K562 (cell line): Measurements from ENCODE around the gene KHSRP. TPM values are rescaled to one million over a fixed set of nuclear protein-coding genes. Genes with fewer than 3 reads are reported as not detected.

Source experiments
- C11orf30 ChIP-seq: fragments of 450-650 bp; IDR thresholded peaks from 2 replicates; pipeline ENCODE4 v1.6.1; 2016; ENCODE audit warnings: low read depth, mild to moderate bottlenecking
- CBX8 ChIP-seq: fragments of 200-600 bp; sonication (generic); IDR thresholded peaks from 2 replicates; pipeline ENCODE4 v1.6.1; 2012; ENCODE audit warnings: borderline replicate concordance, mixed run types, low read depth, mild to moderate bottlenecking, moderate library complexity, mixed read lengths, low read length, control low read depth, inconsistent platforms; ENCODE audit not compliant: poor library complexity, severe bottlenecking; ENCODE audit errors: extremely low read depth
- DACH1 ChIP-seq: fragments of 450-650 bp; IDR thresholded peaks from 2 replicates; pipeline ENCODE4 v1.6.1; 2018; ENCODE audit not compliant: partially characterized antibody
- FOSL1 ChIP-seq: fragments of 200-800 bp; sonication (Bioruptor generic); conservative IDR thresholded peaks from 2 replicates; pipeline ENCODE4 v1.6.1; 2016; ENCODE audit warnings: missing genetic modification characterization, missing compliant biosample characterization
- FOXK1 ChIP-seq: sonication (generic); formaldehyde crosslinking; IDR thresholded peaks from 2 replicates; pipeline ENCODE4 v1.8.0; 2022; ENCODE audit warnings: missing genetic modification reagents, mild to moderate bottlenecking, borderline replicate concordance
- FOXM1 ChIP-seq, 2 experiments: fragments of 450-650 bp in 1 of 2; sonication (generic) in 1 of 2; formaldehyde crosslinking in 1 of 2; IDR thresholded peaks; 2 replicates each; pipeline versions ENCODE4 v1.6.1 to v1.9.0; 2017 to 2022; ENCODE audit warnings: low read depth in 2 of 2, mild to moderate bottlenecking in 2 of 2, missing genetic modification reagents in 1 of 2, moderate library complexity in 1 of 2
- GATAD2B ChIP-seq: fragments of 450-650 bp; IDR thresholded peaks from 2 replicates; pipeline ENCODE4 v1.6.1; 2017; ENCODE audit warnings: mild to moderate bottlenecking, borderline replicate concordance
- MCM3 ChIP-seq: fragments of 450-650 bp; IDR thresholded peaks from 2 replicates; pipeline ENCODE4 v1.6.1; 2016
- NCOR1 ChIP-seq: fragments of 450-650 bp; IDR thresholded peaks from 2 replicates; pipeline ENCODE4 v1.6.1; 2016; ENCODE audit warnings: mild to moderate bottlenecking, moderate library complexity
- RBFOX2 ChIP-seq: fragments of 200-400 bp; formaldehyde crosslinking; IDR thresholded peaks from 2 replicates; pipeline ENCODE4 v1.6.1; 2017; ENCODE audit warnings: low read depth, mild to moderate bottlenecking, low read length, moderate library complexity
- TAF9B ChIP-seq: fragments of 450-650 bp; IDR thresholded peaks from 2 replicates; pipeline ENCODE4 v1.6.1; 2018; ENCODE audit warnings: mild to moderate bottlenecking; ENCODE audit not compliant: partially characterized antibody
- ZC3H4 ChIP-seq: sonication (generic); formaldehyde crosslinking; IDR thresholded peaks from 2 replicates; pipeline ENCODE4 v1.9.0; 2021; ENCODE audit warnings: missing genetic modification reagents, borderline replicate concordance
- ZFPM2 ChIP-seq: fragments of 250-450 bp; sonication (Bioruptor Pico); IDR thresholded peaks from 2 replicates; pipeline ENCODE4 v1.5.1; 2022; ENCODE audit warnings: mild to moderate bottlenecking
- ZNF217 ChIP-seq: sonication (generic); formaldehyde crosslinking; IDR thresholded peaks from 2 replicates; pipeline ENCODE4 v1.8.0; 2022; ENCODE audit warnings: mild to moderate bottlenecking, missing genetic modification reagents
- polyA plus RNA-seq, 8 experiments: library from polyadenylated mRNA; depleted of rRNA in 4 of 8; stranded (reverse) in 5 of 8; unstranded in 3 of 8; fragments of >200 nt; fragmentation: Nextera tagmentation in 2 of 8; fragmentation: Illumina TruSeq in 1 of 8; extraction: Ambion mirVana in 2 of 8; extraction: Trizol in 1 of 8; gene quantifications; 2 replicates each; pipeline versions ENCODE4 v1.2.1 to v1.2.3, GENCODE V29; 2011 to 2014; ENCODE audit warnings: inconsistent platforms in 1 of 8, missing spikeins in 1 of 8
- total RNA-seq, 7 experiments: library from RNA; depleted of rRNA in 6 of 7; stranded (reverse); fragments of >200 nt in 6 of 7; fragmentation: Illumina TruSeq in 2 of 7; extraction: Trizol in 2 of 7; gene quantifications; 2 replicates each; pipeline versions ENCODE4 v1.2.1 to v1.2.3, GENCODE V29; 2011 to 2021; ENCODE audit warnings: low replicate concordance in 1 of 7
- TF ChIP-seq, protein P1 (sequence below): fragments of 250-450 bp; sonication (Bioruptor Pico); IDR thresholded peaks from 2 replicates; pipeline ENCODE4 v1.9.0; 2021; ENCODE audit warnings: mild to moderate bottlenecking
- TF ChIP-seq, protein P2 (sequence below): fragments of 250-450 bp; sonication (Bioruptor Pico); IDR thresholded peaks from 2 replicates; pipeline ENCODE4 v1.4.0; 2020; ENCODE audit warnings: mild to moderate bottlenecking, moderate library complexity
- TF ChIP-seq, protein P3 (sequence below): sonication (generic); formaldehyde crosslinking; IDR thresholded peaks from 2 replicates; pipeline ENCODE4 v1.8.1; 2023; ENCODE audit warnings: mild to moderate bottlenecking, missing genetic modification reagents, moderate library complexity
- TF ChIP-seq, protein P4 (sequence below): IDR thresholded peaks from 2 replicates; pipeline ENCODE4 v1.6.1; 2014; ENCODE audit warnings: antibody characterized with exemption
- TF ChIP-seq, protein P5 (sequence below): fragments of 250-450 bp; sonication (Bioruptor Pico); IDR thresholded peaks from 2 replicates; pipeline ENCODE4 v1.8.0; 2022; ENCODE audit warnings: moderate library complexity, mild to moderate bottlenecking, inconsistent platforms

The KHSRP gene
- total and polyA plus RNA-seq, 9 of the 15 experiments (the other 6 are each of a cell fraction or from before 2014, with no cell fraction given) = 4.2 to 564 (median 139) TPM

DNA sequence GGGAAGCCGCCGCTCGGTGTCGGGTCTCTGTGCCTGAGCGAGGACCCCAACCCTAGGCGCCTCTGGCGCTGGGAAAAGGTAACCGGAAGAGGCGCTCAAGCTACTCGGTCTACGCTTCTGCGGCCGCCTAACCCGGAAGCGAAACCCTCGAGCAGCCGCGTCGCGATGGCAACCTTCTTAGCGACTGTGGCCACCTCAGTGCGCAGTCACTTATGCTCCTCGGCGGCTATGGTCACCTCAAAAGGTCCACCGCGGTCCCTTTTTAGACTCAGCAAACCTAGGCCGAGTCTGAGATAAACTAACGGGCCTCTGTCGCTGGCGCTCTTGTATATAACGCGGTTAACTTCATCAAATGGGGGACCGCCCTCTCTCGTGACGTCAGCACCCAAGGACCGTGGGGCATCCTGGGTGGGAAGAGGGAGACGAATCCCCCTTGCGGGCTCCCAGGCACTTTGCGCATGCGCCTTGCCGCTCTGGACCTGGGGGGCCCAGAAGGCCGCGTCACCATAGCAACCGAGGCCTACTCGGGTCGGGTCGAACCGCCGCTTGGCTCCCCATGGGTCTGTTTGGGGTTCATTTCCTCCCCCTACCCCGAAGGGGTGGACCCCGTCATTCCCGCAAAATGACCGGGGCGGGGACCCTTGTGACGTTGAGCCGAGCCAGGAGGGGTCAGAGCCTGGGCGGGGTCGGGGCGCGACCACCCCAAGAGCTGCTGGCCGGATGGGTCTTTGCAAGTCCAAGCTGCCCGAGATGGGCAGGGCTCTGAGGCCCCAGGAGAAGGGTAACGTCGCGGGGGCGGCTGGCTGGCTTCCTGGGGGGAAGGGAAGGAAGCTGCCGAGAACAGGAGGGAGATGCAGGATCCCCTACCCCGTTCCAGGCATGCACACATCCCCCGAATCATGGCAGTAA is 31.3 kb downstream of the KHSRP start, which contains the start of gene GTF2F1 (continued):
- TF ChIP-seq, protein P1, sequence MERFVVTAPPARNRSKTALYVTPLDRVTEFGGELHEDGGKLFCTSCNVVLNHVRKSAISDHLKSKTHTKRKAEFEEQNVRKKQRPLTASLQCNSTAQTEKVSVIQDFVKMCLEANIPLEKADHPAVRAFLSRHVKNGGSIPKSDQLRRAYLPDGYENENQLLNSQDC (CRISPR knock-in tag) = no peak
- no peak for TF ChIP-seq FOXM1 (IDR thresholded peaks at IDR 0.05; ENCODE audit: low read depth)
- 0 out of 2 replicates have a peak, but pooled peaks have one; percentile 81 for TF ChIP-seq FOXM1 (CRISPR knock-in tag; IDR thresholded peaks at IDR 0.05; ENCODE audit: low read depth)
- TF ChIP-seq NCOR1 = no peak
- TF ChIP-seq ZC3H4 (CRISPR knock-in tag) = no peak
- TF ChIP-seq CBX8 = no peak
- TF ChIP-seq FOSL1 (tag) = peak; percentile 39; the same call in 1 of the 2 replicates
- peak; percentile 83 for TF ChIP-seq RBFOX2
- peak; percentile 86 for TF ChIP-seq C11orf30
- no peak for TF ChIP-seq MCM3
- no peak for TF ChIP-seq TAF9B
- no peak for TF ChIP-seq GATAD2B
- TF ChIP-seq, protein P2, sequence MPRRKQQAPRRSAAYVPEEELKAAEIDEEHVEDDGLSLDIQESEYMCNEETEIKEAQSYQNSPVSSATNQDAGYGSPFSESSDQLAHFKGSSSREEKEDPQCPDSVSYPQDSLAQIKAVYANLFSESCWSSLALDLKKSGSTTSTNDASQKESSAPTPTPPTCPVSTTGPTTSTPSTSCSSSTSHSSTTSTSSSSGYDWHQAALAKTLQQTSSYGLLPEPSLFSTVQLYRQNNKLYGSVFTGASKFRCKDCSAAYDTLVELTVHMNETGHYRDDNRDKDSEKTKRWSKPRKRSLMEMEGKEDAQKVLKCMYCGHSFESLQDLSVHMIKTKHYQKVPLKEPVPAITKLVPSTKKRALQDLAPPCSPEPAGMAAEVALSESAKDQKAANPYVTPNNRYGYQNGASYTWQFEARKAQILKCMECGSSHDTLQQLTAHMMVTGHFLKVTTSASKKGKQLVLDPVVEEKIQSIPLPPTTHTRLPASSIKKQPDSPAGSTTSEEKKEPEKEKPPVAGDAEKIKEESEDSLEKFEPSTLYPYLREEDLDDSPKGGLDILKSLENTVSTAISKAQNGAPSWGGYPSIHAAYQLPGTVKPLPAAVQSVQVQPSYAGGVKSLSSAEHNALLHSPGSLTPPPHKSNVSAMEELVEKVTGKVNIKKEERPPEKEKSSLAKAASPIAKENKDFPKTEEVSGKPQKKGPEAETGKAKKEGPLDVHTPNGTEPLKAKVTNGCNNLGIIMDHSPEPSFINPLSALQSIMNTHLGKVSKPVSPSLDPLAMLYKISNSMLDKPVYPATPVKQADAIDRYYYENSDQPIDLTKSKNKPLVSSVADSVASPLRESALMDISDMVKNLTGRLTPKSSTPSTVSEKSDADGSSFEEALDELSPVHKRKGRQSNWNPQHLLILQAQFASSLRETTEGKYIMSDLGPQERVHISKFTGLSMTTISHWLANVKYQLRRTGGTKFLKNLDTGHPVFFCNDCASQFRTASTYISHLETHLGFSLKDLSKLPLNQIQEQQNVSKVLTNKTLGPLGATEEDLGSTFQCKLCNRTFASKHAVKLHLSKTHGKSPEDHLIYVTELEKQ (CRISPR knock-in tag) = no peak
- TF ChIP-seq, protein P3, sequence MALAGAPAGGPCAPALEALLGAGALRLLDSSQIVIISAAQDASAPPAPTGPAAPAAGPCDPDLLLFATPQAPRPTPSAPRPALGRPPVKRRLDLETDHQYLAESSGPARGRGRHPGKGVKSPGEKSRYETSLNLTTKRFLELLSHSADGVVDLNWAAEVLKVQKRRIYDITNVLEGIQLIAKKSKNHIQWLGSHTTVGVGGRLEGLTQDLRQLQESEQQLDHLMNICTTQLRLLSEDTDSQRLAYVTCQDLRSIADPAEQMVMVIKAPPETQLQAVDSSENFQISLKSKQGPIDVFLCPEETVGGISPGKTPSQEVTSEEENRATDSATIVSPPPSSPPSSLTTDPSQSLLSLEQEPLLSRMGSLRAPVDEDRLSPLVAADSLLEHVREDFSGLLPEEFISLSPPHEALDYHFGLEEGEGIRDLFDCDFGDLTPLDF (CRISPR knock-in tag) = no peak
- TF ChIP-seq, protein P4, sequence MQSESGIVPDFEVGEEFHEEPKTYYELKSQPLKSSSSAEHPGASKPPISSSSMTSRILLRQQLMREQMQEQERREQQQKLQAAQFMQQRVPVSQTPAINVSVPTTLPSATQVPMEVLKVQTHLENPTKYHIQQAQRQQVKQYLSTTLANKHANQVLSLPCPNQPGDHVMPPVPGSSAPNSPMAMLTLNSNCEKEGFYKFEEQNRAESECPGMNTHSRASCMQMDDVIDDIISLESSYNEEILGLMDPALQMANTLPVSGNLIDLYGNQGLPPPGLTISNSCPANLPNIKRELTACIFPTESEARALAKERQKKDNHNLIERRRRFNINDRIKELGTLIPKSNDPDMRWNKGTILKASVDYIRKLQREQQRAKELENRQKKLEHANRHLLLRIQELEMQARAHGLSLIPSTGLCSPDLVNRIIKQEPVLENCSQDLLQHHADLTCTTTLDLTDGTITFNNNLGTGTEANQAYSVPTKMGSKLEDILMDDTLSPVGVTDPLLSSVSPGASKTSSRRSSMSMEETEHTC = no peak
- TF ChIP-seq, protein P5, sequence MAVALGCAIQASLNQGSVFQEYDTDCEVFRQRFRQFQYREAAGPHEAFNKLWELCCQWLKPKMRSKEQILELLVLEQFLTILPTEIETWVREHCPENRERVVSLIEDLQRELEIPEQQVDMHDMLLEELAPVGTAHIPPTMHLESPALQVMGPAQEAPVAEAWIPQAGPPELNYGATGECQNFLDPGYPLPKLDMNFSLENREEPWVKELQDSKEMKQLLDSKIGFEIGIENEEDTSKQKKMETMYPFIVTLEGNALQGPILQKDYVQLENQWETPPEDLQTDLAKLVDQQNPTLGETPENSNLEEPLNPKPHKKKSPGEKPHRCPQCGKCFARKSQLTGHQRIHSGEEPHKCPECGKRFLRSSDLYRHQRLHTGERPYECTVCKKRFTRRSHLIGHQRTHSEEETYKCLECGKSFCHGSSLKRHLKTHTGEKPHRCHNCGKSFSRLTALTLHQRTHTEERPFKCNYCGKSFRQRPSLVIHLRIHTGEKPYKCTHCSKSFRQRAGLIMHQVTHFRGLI (CRISPR knock-in tag) = no peak
- no peak for TF ChIP-seq ZFPM2
- TF ChIP-seq ZNF217 (CRISPR knock-in tag) = no peak
- no peak for TF ChIP-seq DACH1
- TF ChIP-seq FOXK1 = 0 out of 2 replicates have a peak, but pooled peaks have one; percentile 18
